Measurements from ENCODE around the gene KBTBD13. TPM values are rescaled to one million over a fixed set of nuclear protein-coding genes. Genes with fewer than 3 reads are reported as not detected.

The KBTBD13 gene
- total and polyA plus RNA-seq, 4 donors, result 0.04 to 0.23 (median 0.18) TPM

- Histone ChIP-seq H3K9ac (ENCODE audit: insufficient read depth in 1 of 2, low read length in 2 of 2) (no peak overlapping the region), H3K9me3 (ENCODE audit: control insufficient read depth in 4 of 4, insufficient read depth in 3 of 4, low read length in 3 of 4) (no peaks in the 10 kb centered on the region), H3K36me3 (ENCODE audit: control insufficient read depth in 4 of 4, insufficient read depth in 4 of 4, low read length in 4 of 4) (peaks cover 0 to 15% (median 4%) of the 10 kb centered on the region in 4 donors), H3K27me3 (ENCODE audit: control insufficient read depth in 3 of 3, insufficient read depth in 3 of 3, low read length in 2 of 3) (no peaks in the 10 kb centered on the region), H3K27ac (ENCODE audit: low read depth in 1 of 2, low read length in 1 of 2) (peak overlapping the region; percentile 76 to 86), H3K4me3 (no peak overlapping the region), H3K4me1 (ENCODE audit: control insufficient read depth in 5 of 5, insufficient read depth in 5 of 5, low read length in 5 of 5) (peaks cover 3 to 65% (median 27%) of the 10 kb centered on the region in 5 donors)
- WGBS, 2 donors, result 75 to 76% methylated on average over 5 of the region's 5 CpGs
- no peak for ATAC-seq (ENCODE audit: insufficient read depth, low FRiP score)
- no peak for DNase-seq
- TF ChIP-seq CTCF (IDR thresholded peaks at IDR 0.05; ENCODE audit: control extremely low read depth, extremely low read depth), result no peak
These were observed 6.6 kb upstream of the KBTBD13 start for GRCh38 chr15:65069779-65070546.

GRCh38 chr15:65071381-65071811, 5.2 kb upstream of the KBTBD13 start:
- TF ChIP-seq CTCF (IDR thresholded peaks at IDR 0.05; ENCODE audit: control extremely low read depth, extremely low read depth), result no peak
- H3K27me3 ChIP-seq (ENCODE audit: control insufficient read depth in 3 of 3, insufficient read depth in 3 of 3, low read length in 2 of 3), result no peaks in the 10 kb centered on the region
- peaks cover 0 to 6% (median 0%) of the 10 kb centered on the region in 4 donors for H3K36me3 ChIP-seq (ENCODE audit: control insufficient read depth in 4 of 4, insufficient read depth in 4 of 4, low read length in 4 of 4)
- H3K9me3 ChIP-seq (ENCODE audit: control insufficient read depth in 4 of 4, insufficient read depth in 3 of 4, low read length in 3 of 4), result no peaks in the 10 kb centered on the region
- DNase-seq (peak; percentile 73 to 92 (median 81)), ATAC-seq (ENCODE audit: insufficient read depth, low FRiP score) (no peak)
- peak overlapping the region; percentile 71 to 76 for H3K27ac ChIP-seq (ENCODE audit: low read depth in 1 of 2, low read length in 1 of 2)
- 56 to 81% methylated on average over 5 of the region's 5 CpGs for WGBS, 2 donors
- no peak overlapping the region for H3K9ac ChIP-seq (ENCODE audit: insufficient read depth in 1 of 2, low read length in 2 of 2)
- peaks cover 3 to 54% (median 27%) of the 10 kb centered on the region in 5 donors for H3K4me1 ChIP-seq (ENCODE audit: control insufficient read depth in 5 of 5, insufficient read depth in 5 of 5, low read length in 5 of 5)
- no peak overlapping the region for H3K4me3 ChIP-seq

- TF ChIP-seq CTCF (IDR thresholded peaks at IDR 0.05; ENCODE audit: control extremely low read depth, extremely low read depth), result no peak
- H3K9me3 ChIP-seq (ENCODE audit: control insufficient read depth in 4 of 4, insufficient read depth in 3 of 4, low read length in 3 of 4), result peaks cover 0 to 3% (median 0%) of the 10 kb centered on the region in 4 donors
- H3K4me1 ChIP-seq (ENCODE audit: control insufficient read depth in 5 of 5, insufficient read depth in 5 of 5, low read length in 5 of 5), result peaks cover 8 to 55% (median 27%) of the 10 kb centered on the region in 5 donors
- no peak overlapping the region for H3K9ac ChIP-seq (ENCODE audit: insufficient read depth in 1 of 2, low read length in 2 of 2)
- no peaks in the 10 kb centered on the region for H3K27me3 ChIP-seq (ENCODE audit: control insufficient read depth in 3 of 3, insufficient read depth in 3 of 3, low read length in 2 of 3)
- ATAC-seq (ENCODE audit: insufficient read depth, low FRiP score) (no peak), DNase-seq (peak; percentile 70 to 90 (median 81))
- WGBS, 2 donors, result 68 to 93% methylated on average over 1 of the region's 1 CpG
- H3K4me3 ChIP-seq, result no peak overlapping the region
- peaks cover 0 to 6% (median 0%) of the 10 kb centered on the region in 4 donors for H3K36me3 ChIP-seq (ENCODE audit: control insufficient read depth in 4 of 4, insufficient read depth in 4 of 4, low read length in 4 of 4)
- H3K27ac ChIP-seq (ENCODE audit: low read depth in 1 of 2, low read length in 1 of 2), result peak overlapping the region; percentile 71 to 76
These were observed 4.5 kb upstream of the KBTBD13 start for GRCh38 chr15:65072027-65072426.

All from lung (tissue), 12 donors.